Activated T-helper 1 cell treated with anti-CD3 and anti-CD28 coated beads, Interleukin-2, amount 50 U/mL, for 16 hours (primary cell): Measurements from ENCODE around the gene ASCC3.
A peak's percentile ranks its signal among the peaks of the same experiment; 100 is the strongest.
"Not testable (repeated sequence)": the region's sequence is repeated elsewhere in the genome, so short reads cannot be mapped to it uniquely, and the experiment has no call there.

Experiments used
- DNase-seq, 2 donors: peaks; one replicate each; pipeline ENCODE4 v3.0.0-alpha.2; 2020; ENCODE audit warnings: low read depth in 1 of 2, low spot score in 1 of 2

The ASCC3 gene

DNA sequence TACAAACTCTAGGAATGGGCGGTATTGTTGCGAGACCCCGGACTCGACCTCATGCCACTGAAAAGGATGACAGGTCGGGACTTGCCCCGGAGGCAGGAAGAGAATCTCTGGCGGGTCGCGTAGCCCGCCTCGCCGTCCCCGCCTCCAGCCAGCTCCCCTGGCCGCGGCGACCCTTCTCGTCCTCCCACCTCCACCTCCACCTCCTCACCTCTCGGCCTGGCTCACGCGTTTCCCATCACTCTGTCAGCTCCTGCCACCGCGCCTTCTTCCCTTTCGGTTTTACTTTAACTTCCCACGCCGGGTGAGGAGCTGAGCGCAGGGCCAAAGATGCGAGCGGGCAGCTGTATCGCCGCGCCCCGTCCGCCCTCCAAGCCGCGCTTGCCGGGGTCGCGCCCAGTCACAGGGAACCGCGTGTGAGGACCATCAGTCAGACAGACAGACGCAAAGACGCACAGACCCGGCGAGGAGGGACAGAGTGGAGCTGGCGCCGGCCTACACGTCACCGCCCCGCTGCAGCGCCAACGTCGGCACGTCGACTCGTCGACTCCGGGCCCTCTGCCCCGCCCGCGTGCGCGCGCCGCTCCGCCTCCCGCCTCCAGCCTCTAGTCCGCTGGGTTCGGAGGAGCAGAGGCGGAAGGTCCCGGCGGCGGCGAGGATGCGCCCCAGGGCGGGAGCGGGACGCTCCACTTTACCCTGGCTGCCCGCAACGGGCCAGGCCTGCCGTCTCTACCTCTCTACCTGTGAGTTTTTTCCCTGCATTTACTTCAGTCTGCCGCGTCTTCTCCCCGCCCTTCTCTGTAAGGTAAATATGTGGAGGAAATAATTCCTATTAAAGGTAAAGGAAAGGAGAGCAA is at the start of gene ASCC3:
Gene ASCC3, minus strand, starts transcription at position 477 of the 854 bp plus-strand sequence. CDS start 13,332 bp downstream, outside the sequence.
- peak; percentile 76 to 80 for DNase-seq

DNA sequence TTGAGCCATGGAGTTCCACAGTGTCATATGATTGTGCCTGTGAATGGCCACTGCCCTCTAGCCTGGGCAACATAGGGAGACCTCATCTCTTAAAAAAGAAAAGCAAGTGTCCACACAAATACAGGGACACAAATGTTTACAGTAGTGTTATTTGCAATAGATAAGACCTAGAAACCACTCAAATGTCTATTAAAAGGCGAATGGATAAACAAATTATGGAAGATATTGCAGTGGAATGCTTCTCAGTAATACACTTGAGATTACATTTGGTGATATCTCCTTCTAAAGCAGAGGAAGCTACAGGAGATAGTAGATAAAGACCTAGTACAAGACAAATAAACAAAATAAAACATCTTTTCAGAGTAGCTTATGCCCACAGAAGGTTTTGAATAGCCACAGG is 44.6 kb upstream of the ASCC3 start:
- DNase-seq: no peak

GRCh38 chr6:100924534-100925227 is 43.6 kb upstream of the ASCC3 start:
- DNase-seq: no peak

- no peak for DNase-seq
These were observed 42.5 kb upstream of the ASCC3 start for GRCh38 chr6:100923481-100924165.

DNA sequence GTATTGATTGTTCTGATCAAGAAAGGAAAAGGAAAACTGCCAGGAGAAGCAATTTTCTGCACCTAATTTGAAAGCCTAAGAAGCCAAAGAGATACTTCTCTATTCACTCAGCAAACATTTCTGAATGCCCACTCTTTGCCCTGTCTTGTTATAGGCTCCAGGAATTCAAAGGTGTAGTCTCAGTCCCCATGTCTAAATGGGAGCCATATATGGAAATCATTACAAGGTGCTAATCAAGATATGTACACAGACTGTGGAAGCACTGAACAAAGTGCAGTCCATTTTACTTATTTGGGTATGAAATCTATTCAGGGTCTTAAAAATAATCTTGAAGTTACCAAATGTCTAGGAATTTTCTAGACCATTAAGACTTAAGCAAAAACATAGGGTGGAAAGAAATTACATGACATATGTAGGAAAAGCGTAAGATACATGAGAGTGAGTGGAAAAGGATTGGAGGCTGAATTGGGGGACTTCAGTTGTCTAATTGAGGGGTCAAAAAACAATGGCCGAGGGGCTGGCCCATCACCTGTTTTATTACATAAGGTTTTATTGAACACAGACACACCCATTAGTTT is 39.0 kb upstream of the ASCC3 start:
- DNase-seq: no peak

DNA sequence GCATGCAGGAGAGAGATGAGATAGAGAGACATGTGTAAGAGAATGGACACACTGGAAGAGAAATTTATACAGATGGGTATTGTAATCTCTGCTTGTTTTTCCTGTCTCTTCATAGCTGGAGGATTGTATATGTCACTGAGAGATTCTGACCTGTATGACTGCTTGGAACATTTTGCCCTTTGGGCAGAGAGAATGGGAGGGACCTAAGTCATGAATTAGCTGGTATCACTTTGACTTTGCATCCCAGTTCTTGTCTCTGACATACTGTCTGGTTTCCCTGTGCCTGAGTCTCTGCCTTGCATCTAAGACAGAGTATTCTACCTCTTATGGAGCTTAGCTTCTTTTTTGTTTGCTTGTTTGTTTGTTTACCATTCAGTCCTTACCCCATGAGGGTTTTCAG is 37.0 kb upstream of the ASCC3 start:
- DNase-seq: no peak

DNA sequence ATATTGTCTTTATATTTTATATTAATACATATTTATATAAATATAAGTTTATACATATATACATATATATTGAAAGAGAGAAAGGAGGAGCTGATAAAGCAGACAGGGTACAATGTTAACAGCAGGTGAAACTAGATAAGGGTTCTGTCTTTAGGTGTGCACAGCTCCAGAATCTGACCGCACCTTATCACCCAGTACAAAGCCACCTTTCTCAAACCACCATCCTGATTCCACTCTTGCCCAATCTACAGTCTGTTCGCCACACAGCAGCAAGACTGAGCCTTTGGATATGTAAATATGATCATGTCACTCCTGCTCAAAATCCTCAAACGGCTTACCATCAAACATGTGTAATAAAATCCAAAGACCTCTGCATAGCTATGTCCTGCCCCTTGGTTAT is 34.7 kb upstream of the ASCC3 start:
- no peak for DNase-seq

DNA sequence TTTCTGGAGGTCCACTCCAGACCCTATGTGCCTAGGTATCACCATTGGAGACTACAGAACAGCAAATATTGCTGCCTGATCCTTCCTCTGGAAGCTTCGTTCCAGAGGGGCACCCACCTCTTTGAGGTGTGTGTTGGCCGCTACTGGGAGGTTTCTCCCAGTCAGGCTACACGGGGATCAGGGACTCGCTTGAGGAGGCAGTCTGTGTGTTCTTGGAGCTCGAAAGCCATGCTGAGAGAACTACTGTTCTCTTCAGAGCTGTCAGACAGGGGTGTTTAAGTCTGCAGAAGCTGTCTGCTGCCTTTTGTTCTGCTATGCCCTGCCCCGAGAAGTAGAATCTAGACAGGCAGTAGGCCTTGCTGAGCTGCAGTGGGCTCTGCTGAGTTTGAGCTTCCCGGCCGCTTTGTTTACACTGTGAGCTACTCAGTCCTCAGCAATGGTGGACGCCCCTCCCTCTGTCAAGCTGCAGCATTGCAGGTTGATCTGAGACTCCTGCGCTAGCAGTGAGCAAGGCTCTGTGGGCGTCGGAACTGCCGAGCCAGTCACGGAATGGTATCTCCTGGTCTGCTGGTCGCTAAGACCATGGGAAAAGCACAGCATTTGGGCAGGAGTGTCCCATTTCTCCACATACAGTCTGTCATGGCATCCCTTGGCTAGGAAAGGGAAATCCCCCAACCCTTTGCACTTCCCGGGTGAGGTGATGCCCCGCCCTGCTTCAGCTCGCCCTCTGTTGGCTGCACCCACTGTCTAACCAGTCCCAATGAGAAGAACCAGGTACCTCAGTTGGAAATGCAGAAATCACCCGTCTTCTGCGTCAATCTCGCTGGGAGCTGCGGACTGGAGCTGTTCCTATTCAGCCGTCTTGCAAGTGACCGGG is 32.5 kb upstream of the ASCC3 start:
- DNase-seq: no peak

GRCh38 chr6:100906325-100906724 is 25.2 kb upstream of the ASCC3 start:
- DNase-seq: no peak

GRCh38 chr6:100905067-100905466 is 23.9 kb upstream of the ASCC3 start:
- no peak for DNase-seq

DNA sequence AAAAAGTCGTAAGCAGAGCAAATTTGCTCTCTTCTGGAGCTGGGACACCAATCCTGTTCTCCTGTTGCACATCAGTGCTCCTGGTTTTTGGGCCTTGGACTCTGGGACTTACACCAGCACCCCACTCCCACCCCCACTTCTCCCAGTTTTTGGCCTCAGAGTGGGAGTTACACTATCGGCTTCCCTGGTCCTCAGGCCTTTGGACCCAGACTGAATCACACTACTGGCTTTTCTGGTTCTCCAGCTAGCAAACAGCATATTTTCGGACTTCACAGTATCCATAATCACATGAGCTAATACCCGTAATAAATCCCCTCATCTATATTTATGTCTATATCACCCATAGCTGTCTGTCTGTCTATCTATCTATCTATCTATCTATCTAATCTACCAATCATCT is 23.2 kb upstream of the ASCC3 start:
- no peak for DNase-seq

DNA sequence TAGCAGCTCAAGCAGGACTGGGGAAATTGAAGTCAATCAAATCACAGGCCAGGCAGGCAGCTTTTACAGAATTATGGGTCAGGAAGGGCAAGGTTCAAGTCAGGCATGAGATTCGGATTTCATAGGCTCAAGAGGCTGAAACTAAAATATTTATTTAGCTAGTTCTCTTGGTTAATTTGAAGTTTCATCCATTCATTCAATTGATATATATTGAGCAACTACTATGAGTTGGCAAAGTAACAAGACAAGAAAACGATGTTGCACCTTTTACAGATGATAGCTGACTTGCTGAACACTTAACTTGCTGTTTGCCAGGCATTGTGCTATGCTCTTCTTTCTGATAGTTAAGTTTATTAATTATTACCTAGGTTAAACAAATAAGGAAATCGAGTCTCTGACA is 20.5 kb upstream of the ASCC3 start:
- DNase-seq: no peak

GRCh38 chr6:100899202-100899601 is 18.1 kb upstream of the ASCC3 start:
- DNase-seq: no peak

DNA sequence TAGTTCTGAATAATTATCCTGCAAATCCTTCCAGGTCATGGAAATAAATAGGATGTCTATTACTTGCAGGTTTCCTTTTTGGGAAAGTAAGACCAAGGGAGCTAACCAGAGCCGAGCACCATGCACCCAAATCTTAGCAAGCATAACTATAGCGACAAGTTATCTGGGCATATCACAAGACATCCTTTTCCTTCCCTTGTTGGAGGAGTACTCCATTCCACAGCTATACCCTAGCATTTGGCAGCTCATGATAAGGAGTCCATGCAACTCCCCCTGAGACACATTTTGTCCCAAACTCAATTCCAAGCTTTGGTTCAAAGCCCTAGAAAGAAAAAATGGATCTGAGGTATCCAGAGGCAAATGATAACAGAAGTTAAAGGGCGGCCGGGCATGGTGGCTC is 16.5 kb upstream of the ASCC3 start:
- no peak for DNase-seq

GRCh38 chr6:100893743-100894142 is 12.6 kb upstream of the ASCC3 start:
- no peak for DNase-seq

GRCh38 chr6:100892693-100893092 is 11.6 kb upstream of the ASCC3 start:
- DNase-seq: no peak

DNA sequence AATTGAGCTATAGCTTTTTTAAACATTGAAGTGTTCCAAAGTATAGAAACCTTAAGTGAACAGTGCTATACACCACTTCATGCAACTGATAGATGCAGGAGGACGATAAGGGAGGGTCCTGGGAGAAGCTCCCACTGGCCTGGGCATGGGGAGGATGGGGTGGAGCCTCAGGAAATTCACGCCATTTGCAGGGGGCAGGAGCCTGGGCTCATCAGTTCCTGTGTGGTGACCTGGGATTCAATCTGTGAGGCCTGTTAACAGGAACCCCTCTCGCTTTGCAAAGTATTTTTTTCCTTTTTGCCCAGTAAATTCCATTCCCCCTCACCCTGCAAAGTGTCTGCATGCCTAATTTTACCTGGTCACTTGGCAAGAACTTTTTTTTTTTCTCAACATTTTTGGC is 11.0 kb upstream of the ASCC3 start:
- no peak for DNase-seq

DNA sequence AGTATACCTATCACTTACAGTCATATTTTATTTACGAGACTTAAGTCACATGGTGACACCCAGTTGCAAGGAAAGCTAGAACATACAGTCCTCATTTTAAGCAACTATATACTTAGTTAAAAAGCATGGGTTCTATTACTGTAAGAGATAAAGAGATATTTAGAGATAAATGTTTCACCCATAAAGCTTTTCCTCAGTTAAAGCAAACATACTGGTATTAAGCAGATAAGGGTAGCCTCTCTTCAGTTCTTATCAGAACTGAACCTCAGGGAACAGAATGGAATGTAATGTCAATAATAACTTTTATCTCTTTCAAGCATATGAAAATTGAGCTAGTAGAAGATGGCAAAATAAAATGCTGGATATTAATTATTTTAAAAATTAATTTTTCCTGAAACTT is 9.9 kb upstream of the ASCC3 start:
- DNase-seq: no peak

DNA sequence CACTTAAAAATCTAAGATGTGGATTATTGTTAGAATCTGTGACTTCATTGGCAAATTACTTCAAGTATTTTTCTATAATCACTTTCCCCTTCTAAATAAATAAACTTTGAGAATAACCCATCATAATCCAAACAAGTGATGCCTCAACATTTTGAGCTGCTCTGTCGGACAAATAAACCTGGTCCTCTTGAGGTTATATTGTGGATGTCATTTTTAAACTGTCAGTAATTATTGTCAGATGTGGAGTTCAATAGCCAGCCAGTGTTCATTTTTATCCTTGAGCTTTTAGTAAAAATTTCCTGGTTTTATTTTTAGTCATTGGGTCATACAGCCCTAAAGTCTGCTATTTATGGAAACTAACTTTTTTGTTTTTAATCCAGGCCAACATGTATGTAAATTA is 9.5 kb upstream of the ASCC3 start:
- not testable (repeated sequence) for DNase-seq

DNA sequence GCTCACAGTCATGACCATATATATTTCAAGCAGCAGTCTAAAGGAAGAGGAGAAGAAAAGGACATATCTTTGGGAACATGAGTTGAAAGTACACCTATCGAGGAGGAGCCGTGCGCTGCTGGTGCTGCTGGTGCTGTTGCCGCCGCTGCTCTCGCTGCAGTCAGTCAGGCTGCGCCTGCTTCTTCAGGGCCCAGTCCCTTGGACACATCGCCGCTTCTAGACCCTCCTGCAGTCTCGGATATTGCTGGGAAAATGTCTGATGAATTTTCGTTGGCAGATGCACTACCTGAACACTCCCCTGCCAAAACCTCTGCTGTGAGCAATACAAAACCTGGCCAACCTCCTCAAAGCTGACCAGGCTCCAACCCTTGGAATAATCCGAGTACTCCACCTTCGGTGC is 8.2 kb upstream of the ASCC3 start:
- no peak for DNase-seq

DNA sequence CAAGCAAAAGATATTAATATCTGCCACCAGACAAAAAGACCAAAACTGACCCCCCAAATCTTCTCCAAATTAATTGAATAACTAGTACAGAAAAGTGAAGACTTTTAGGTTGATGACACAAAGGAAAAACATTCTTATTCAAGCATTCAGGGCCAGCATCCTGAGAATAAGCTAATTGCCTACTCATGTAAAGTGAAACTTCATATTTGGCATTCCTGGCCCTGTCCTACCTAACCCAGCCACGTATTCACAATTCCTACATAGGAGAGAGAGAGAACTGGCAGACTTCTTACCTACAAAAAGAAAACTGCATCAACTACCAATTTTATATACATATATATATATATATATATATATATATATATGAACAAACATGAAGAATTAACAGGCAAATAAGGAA is 4.9 kb upstream of the ASCC3 start:
- DNase-seq: no peak
